HepG2 (cell line): ENCODE data around the gene IPO9. TPM values are rescaled to one million over a fixed set of nuclear protein-coding genes. Genes with fewer than 3 reads are reported as not detected.

Source experiments
- ATAC-seq: fragments of 200-7000 bp; cut with Tn5 transposase; 3 replicates; pipeline ENCODE4 v1.9.1; 2020; ENCODE audit warnings: mild to moderate bottlenecking, moderate library complexity
- BruUV-seq: library from RNA; stranded (reverse); fragments of 400-500 nt; replicated peaks from 2 replicates; lab custom pipeline; 2021; lab: Mats Ljungman, UMichigan
- CTCF ChIA-PET: fragments of 300-600 bp; formaldehyde crosslinking; extraction: SDS; loops from one replicate; lab custom pipeline; 2021; ENCODE audit warnings: low total read pairs, inconsistent platforms, low intra/inter-chr PET ratio; lab: Yijun Ruan, JAX
- POLR2A ChIA-PET: fragments of 350-600 bp; sonication (Branson Sonifier 250); formaldehyde crosslinking; loops from one replicate; lab custom pipeline; 2020; ENCODE audit warnings: antibody characterized with exemption, inconsistent platforms; lab: Yijun Ruan, JAX
- DNase-seq: peaks from one replicate; pipeline ENCODE4 v3.0.0-alpha.2; 2015; ENCODE audit warnings: low spot score
- FAIRE-seq: peaks from 3 replicates; lab custom pipeline; 2011; peaks lifted over from hg19 to GRCh38; lab: Jason Lieb, UNC
- H2AFZ ChIP-seq: one replicate; pipeline ENCODE4 v1.6.1; 2011; ENCODE audit warnings: low read length, inconsistent platforms
- H3K27ac ChIP-seq: fragments of 300-600 bp; 3 replicates; pipeline ENCODE4 v1.8.0; 2011; ENCODE audit warnings: mixed run types, mild to moderate bottlenecking, mixed read lengths, low read length, inconsistent platforms; ENCODE audit not compliant: insufficient read depth; ENCODE audit errors: extremely low read length
- H3K27me3 ChIP-seq, 2 experiments: fragments of 200-600 bp in 1 of 2; 2 replicates in 1 of 2; 3 replicates in 1 of 2; pipeline versions ENCODE4 v1.6.0 to v1.8.0; 2011; ENCODE audit warnings: low read length in 2 of 2, mild to moderate bottlenecking in 2 of 2, moderate library complexity in 2 of 2, inconsistent platforms in 1 of 2; ENCODE audit not compliant: insufficient read depth in 2 of 2, control insufficient read depth in 1 of 2
- H3K36me3 ChIP-seq, 2 experiments: fragments of 200-600 bp in 1 of 2; replicated peaks in 1 of 2; 2 replicates in 1 of 2; 3 replicates in 1 of 2; pipeline versions ENCODE4 v1.5.1 to v1.8.0; 2011; ENCODE audit warnings: low read length in 2 of 2, inconsistent platforms in 1 of 2; ENCODE audit not compliant: insufficient read depth in 2 of 2, control insufficient read depth in 1 of 2
- H3K4me1 ChIP-seq: 2 replicates; pipeline ENCODE4 v1.5.1; 2012; ENCODE audit warnings: low read length, inconsistent platforms; ENCODE audit not compliant: insufficient read depth
- H3K4me2 ChIP-seq: 2 replicates; pipeline ENCODE4 v1.6.0; 2011; ENCODE audit warnings: low read depth, low read length, inconsistent platforms
- H3K4me3 ChIP-seq, 3 experiments: fragments of 200-600 bp in 1 of 3; sonication (generic), shearing (Covaris generic) in 1 of 3; replicated peaks in 1 of 3; 2 replicates each; pipeline ENCODE4 v1.5.1; 2011 to 2016; ENCODE audit warnings: low read length in 3 of 3, inconsistent platforms in 2 of 3, low read depth in 2 of 3, mild to moderate bottlenecking in 2 of 3, control low read depth in 1 of 3, mixed read lengths in 1 of 3; ENCODE audit not compliant: insufficient read depth in 1 of 3
- H3K79me2 ChIP-seq: one replicate; pipeline ENCODE4 v1.6.1; 2011; ENCODE audit warnings: low read length, inconsistent platforms; ENCODE audit not compliant: insufficient read depth
- H3K9ac ChIP-seq: 2 replicates; pipeline ENCODE4 v1.6.0; 2011; ENCODE audit warnings: mild to moderate bottlenecking, low read depth, low read length, inconsistent platforms; ENCODE audit not compliant: insufficient read depth
- H3K9me3 ChIP-seq: 2 replicates; pipeline ENCODE4 v1.5.1; 2012; ENCODE audit warnings: mild to moderate bottlenecking, low read length
- H4K20me1 ChIP-seq: 2 replicates; pipeline ENCODE4 v1.6.0; 2011; ENCODE audit warnings: inconsistent platforms, mild to moderate bottlenecking, low read length, moderate library complexity; ENCODE audit not compliant: insufficient read depth
- ATF5 ChIP-seq: sonication (generic); formaldehyde crosslinking; IDR thresholded peaks from 2 replicates; pipeline ENCODE4 v1.4.0; 2020; ENCODE audit warnings: mild to moderate bottlenecking, low read depth, missing genetic modification reagents
- BCL6 ChIP-seq: IDR thresholded peaks from 2 replicates; pipeline ENCODE4 v1.6.1; 2016; ENCODE audit warnings: missing genetic modification reagents, missing compliant biosample characterization
- BRCA1 ChIP-seq: sonication (generic); formaldehyde crosslinking; IDR thresholded peaks from 2 replicates; pipeline ENCODE4 v1.4.0; 2020; ENCODE audit warnings: missing genetic modification reagents
- ELF3 ChIP-seq: IDR thresholded peaks from 2 replicates; pipeline ENCODE4 v1.6.1; 2016; ENCODE audit warnings: missing genetic modification reagents, missing compliant biosample characterization
- ELF4 ChIP-seq: sonication (generic); formaldehyde crosslinking; IDR thresholded peaks from 2 replicates; pipeline ENCODE4 v1.5.0; 2020; ENCODE audit warnings: missing genetic modification reagents, mild to moderate bottlenecking, moderate library complexity, borderline replicate concordance
- GTF3A ChIP-seq: sonication (generic); formaldehyde crosslinking; conservative IDR thresholded peaks from 2 replicates; pipeline ENCODE4 v1.4.0; 2020; ENCODE audit warnings: mild to moderate bottlenecking, missing genetic modification reagents
- MAFG ChIP-seq: sonication (generic); formaldehyde crosslinking; IDR thresholded peaks from 2 replicates; pipeline ENCODE4 v1.5.1; 2020; ENCODE audit warnings: mild to moderate bottlenecking, missing genetic modification reagents
- TBX3 ChIP-seq: fragments of 450-650 bp; IDR thresholded peaks from 2 replicates; pipeline ENCODE4 v1.6.1; 2017; ENCODE audit warnings: antibody characterized with exemption, mild to moderate bottlenecking, inconsistent platforms, borderline replicate concordance
- ZNF570 ChIP-seq: sonication (generic); formaldehyde crosslinking; IDR thresholded peaks from 2 replicates; pipeline ENCODE4 v1.4.0; 2020; ENCODE audit warnings: mild to moderate bottlenecking, missing genetic modification reagents, borderline replicate concordance
- ZNF761 ChIP-seq: sonication (generic); formaldehyde crosslinking; conservative IDR thresholded peaks from 2 replicates; pipeline ENCODE4 v1.4.0; 2020; ENCODE audit warnings: mild to moderate bottlenecking, missing genetic modification reagents
- WGBS: methylation state at CpG from one replicate; pipeline ENCODE4 v1.1.6; 2017; ENCODE audit warnings: low lambda C conversion rate; 5-methylcytosine and 5-hydroxymethylcytosine counted together
- in situ Hi-C: cut with HindIII; loops from 2 replicates; pipeline ENCODE4 v1.10.0; 2017; ENCODE audit warnings: low pct_unique_long_range_greater_than_20kb; ENCODE audit not compliant: extremely low pct_ligation_motif_present
- intact Hi-C: fragments of 100-400 bp; cut with micrococcal nuclease; formaldehyde crosslinking; loops from one replicate; pipeline ENCODE4 v1.10.0; 2022; ENCODE audit not compliant: unreplicated experiment
- polyA plus RNA-seq, 8 experiments: library from polyadenylated mRNA; depleted of rRNA in 3 of 8; stranded (reverse) in 7 of 8; unstranded in 1 of 8; fragments of >200 nt; fragmentation: Illumina TruSeq in 4 of 8; extraction: Trizol in 4 of 8; gene quantifications; 2 replicates each; pipeline versions ENCODE4 v1.2.1 to v1.2.3, GENCODE V29; 2011 to 2016; ENCODE audit warnings: low read depth in 4 of 8, missing spikeins in 1 of 8, mixed read lengths in 1 of 8; ENCODE audit not compliant: insufficient read depth in 1 of 8
- total RNA-seq, 5 experiments: library from RNA; depleted of rRNA; stranded (reverse); fragments of >200 nt; fragmentation: Illumina TruSeq; extraction: Trizol; gene quantifications; 2 replicates each; pipeline ENCODE4 v1.2.3, GENCODE V29; 2016; ENCODE audit warnings: low read depth in 1 of 5
- TF ChIP-seq, protein P1 (sequence below): sonication (generic); formaldehyde crosslinking; IDR thresholded peaks from 2 replicates; pipeline ENCODE4 v1.4.0; 2020; ENCODE audit warnings: missing genetic modification reagents, borderline replicate concordance
- TF ChIP-seq, protein P2 (sequence below): sonication (generic); formaldehyde crosslinking; IDR thresholded peaks from 2 replicates; pipeline ENCODE4 v1.8.1; 2023; ENCODE audit warnings: missing genetic modification reagents, inconsistent platforms, borderline replicate concordance

The IPO9 gene
- total and polyA plus RNA-seq, 2 of the 13 experiments (the other 11 are each of a cell fraction or from before 2014, with no cell fraction given), result 31.0 to 34.8 TPM

GRCh38 chr1:201842472-201843027 lies 13.6 kb downstream of the IPO9 start (continued):
- TF ChIP-seq, protein P1, sequence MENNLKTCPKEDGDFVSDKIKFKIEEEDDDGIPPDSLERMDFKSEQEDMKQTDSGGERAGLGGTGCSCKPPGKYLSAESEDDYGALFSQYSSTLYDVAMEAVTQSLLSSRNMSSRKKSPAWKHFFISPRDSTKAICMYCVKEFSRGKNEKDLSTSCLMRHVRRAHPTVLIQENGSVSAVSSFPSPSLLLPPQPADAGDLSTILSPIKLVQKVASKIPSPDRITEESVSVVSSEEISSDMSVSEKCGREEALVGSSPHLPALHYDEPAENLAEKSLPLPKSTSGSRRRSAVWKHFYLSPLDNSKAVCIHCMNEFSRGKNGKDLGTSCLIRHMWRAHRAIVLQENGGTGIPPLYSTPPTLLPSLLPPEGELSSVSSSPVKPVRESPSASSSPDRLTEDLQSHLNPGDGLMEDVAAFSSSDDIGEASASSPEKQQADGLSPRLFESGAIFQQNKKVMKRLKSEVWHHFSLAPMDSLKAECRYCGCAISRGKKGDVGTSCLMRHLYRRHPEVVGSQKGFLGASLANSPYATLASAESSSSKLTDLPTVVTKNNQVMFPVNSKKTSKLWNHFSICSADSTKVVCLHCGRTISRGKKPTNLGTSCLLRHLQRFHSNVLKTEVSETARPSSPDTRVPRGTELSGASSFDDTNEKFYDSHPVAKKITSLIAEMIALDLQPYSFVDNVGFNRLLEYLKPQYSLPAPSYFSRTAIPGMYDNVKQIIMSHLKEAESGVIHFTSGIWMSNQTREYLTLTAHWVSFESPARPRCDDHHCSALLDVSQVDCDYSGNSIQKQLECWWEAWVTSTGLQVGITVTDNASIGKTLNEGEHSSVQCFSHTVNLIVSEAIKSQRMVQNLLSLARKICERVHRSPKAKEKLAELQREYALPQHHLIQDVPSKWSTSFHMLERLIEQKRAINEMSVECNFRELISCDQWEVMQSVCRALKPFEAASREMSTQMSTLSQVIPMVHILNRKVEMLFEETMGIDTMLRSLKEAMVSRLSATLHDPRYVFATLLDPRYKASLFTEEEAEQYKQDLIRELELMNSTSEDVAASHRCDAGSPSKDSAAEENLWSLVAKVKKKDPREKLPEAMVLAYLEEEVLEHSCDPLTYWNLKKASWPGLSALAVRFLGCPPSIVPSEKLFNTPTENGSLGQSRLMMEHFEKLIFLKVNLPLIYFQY (CRISPR knock-in tag), result no peak

GRCh38 chr1:201845331-201846083 lies 16.6 kb downstream of the IPO9 start:
- H3K4me2 ChIP-seq, result no peak overlapping the region
- peaks cover 41% of the 10 kb centered on the region for H3K4me1 ChIP-seq
- peaks cover 52% of the 10 kb centered on the region for H3K79me2 ChIP-seq
- no peak overlapping the region for H3K9ac ChIP-seq
- CTCF ChIA-PET, result no interaction called here
- TF ChIP-seq BRCA1, result no peak
- no peak for TF ChIP-seq TBX3
- no peak for TF ChIP-seq ZNF761 (CRISPR knock-in tag)
- TF ChIP-seq ELF3 (CRISPR knock-in tag), result no peak
- no peak for TF ChIP-seq ELF4 (CRISPR knock-in tag)
- no peak for TF ChIP-seq ATF5 (CRISPR knock-in tag)
- no peak for TF ChIP-seq BCL6 (CRISPR knock-in tag)
- TF ChIP-seq, protein P2, sequence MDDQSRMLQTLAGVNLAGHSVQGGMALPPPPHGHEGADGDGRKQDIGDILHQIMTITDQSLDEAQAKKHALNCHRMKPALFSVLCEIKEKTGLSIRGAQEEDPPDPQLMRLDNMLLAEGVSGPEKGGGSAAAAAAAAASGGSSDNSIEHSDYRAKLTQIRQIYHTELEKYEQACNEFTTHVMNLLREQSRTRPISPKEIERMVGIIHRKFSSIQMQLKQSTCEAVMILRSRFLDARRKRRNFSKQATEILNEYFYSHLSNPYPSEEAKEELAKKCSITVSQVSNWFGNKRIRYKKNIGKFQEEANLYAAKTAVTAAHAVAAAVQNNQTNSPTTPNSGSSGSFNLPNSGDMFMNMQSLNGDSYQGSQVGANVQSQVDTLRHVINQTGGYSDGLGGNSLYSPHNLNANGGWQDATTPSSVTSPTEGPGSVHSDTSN, result no peak
- TF ChIP-seq ZNF570, result no peak
- no peak for TF ChIP-seq MAFG (CRISPR knock-in tag)
- TF ChIP-seq GTF3A (CRISPR knock-in tag), result no peak
- TF ChIP-seq, all 625 proteins: peak for 0
- FAIRE-seq (no peak), ATAC-seq (no peak), DNase-seq (no peak)
- WGBS, result 100% methylated on average over 2 of the region's 2 CpGs
- Histone ChIP-seq H3K27ac (no peak overlapping the region), H2AFZ (no peak overlapping the region), H4K20me1 (no peaks in the 10 kb centered on the region; the same call in 1 of the 2 replicates), H3K4me3 (no peak overlapping the region), H3K36me3 (peaks cover 8 to 38% of the 10 kb centered on the region in 2 experiments), H3K27me3 (no peaks in the 10 kb centered on the region), H3K9me3 (no peaks in the 10 kb centered on the region)
- POLR2A ChIA-PET, result no interaction called here
- no TSS peak for BruUV-seq
- in situ Hi-C loops, result no loop called here
- intact Hi-C loops, result no loop called here
